ENCODE results near the gene IGFBP5. TPM values are rescaled to one million over a fixed set of nuclear protein-coding genes. Genes with fewer than 3 reads are reported as not detected.

IGFBP5 gene
- total and polyA plus RNA-seq, 10 of the 15 experiments (the other 5 are each of a cell fraction or from before 2014, with no cell fraction given): 2.8 TPM; not detected in 9

GRCh38 chr2:216644842-216645635 lies 50.3 kb downstream of the IGFBP5 start:
- no peak for TF ChIP-seq ZNF274 (IDR thresholded peaks at IDR 0.05; ENCODE audit: insufficient read depth, insufficient read length)
- no peak for TF ChIP-seq KAT2A (conservative IDR thresholded peaks at IDR 0.05; ENCODE audit: control insufficient read depth, low read depth, low read length)
- TF ChIP-seq NFIC (IDR thresholded peaks at IDR 0.05; ENCODE audit: low read depth, low read length): no peak
- TF ChIP-seq SREBF2 (IDR thresholded peaks at IDR 0.05; ENCODE audit: low read length): no peak
- TF ChIP-seq JUND (IDR thresholded peaks at IDR 0.05; ENCODE audit: low read depth, low read length): no peak
- no peak for TF ChIP-seq ETV6 (conservative IDR thresholded peaks at IDR 0.05 in 1 of 2, IDR thresholded peaks at IDR 0.05 in 1 of 2; ENCODE audit: borderline replicate concordance in 1 of 2, low read depth in 1 of 2)
- TF ChIP-seq HDGF (IDR thresholded peaks at IDR 0.05): no peak
- TF ChIP-seq HSF1 (IDR thresholded peaks at IDR 0.05; ENCODE audit: low read depth, low read length): no peak
- no peak for TF ChIP-seq BCL11A (IDR thresholded peaks at IDR 0.05; ENCODE audit: low read depth, low read length)
- TF ChIP-seq CBX3 (IDR thresholded peaks at IDR 0.05; ENCODE audit: borderline replicate concordance, low read depth): no peak
- no peak for TF ChIP-seq ELK1 (IDR thresholded peaks at IDR 0.05; ENCODE audit: low read depth, low read length)
- no peak for TF ChIP-seq PAX8 (IDR thresholded peaks at IDR 0.05)
- TF ChIP-seq POU2F2 (IDR thresholded peaks at IDR 0.05; ENCODE audit: borderline replicate concordance, low read depth, low read length): no peak
- TF ChIP-seq CHD1 (IDR thresholded peaks at IDR 0.05; ENCODE audit: low read depth, low read length): no peak
- no peak for TF ChIP-seq BMI1 (IDR thresholded peaks at IDR 0.05; ENCODE audit: borderline replicate concordance)
- no peak for TF ChIP-seq SRF (IDR thresholded peaks at IDR 0.05; ENCODE audit: low read depth in 2 of 2, low read length in 2 of 2)
- Histone ChIP-seq H3K79me2 (ENCODE audit: control insufficient read depth, insufficient read depth, low read length) (no peaks in the 10 kb centered on the region), H3K36me3 (ENCODE audit: control insufficient read depth in 2 of 2, insufficient read depth in 2 of 2, low read length in 1 of 2) (no peaks in the 10 kb centered on the region), H3K27me3 (replicated peaks in 1 of 2; ENCODE audit: control insufficient read depth in 2 of 2, insufficient read depth in 2 of 2, low read length in 1 of 2) (no peaks in the 10 kb centered on the region; a peak in 2 of 4 replicates), H3K4me3 (no peak overlapping the region), H3K27ac (ENCODE audit: control insufficient read depth, insufficient read depth) (no peak overlapping the region), H4K20me1 (ENCODE audit: control insufficient read depth, insufficient read depth) (no peaks in the 10 kb centered on the region), H3K9me3 (replicated peaks; ENCODE audit: control insufficient read depth, insufficient read depth, low read length) (peaks cover 4% of the 10 kb centered on the region; the same call in 1 of the 3 replicates), H3K4me2 (ENCODE audit: control insufficient read depth, insufficient read depth) (no peak overlapping the region), H3K9ac (ENCODE audit: control insufficient read depth, insufficient read depth, low read length) (no peak overlapping the region), H2AFZ (ENCODE audit: control insufficient read depth, low read depth, low read length) (no peak overlapping the region), H3K4me1 (ENCODE audit: control insufficient read depth, insufficient read depth, low read length) (no peaks in the 10 kb centered on the region)
- ChIA-PET POLR2A (no interaction called here), RAD21 (ENCODE audit: unreplicated experiment) (interaction anchor here (1.2 kb wide), 1 partner anchor 91 kb away, joined by 3 read pairs; no protein-coding TSS in a partner anchor), SMC1A (ENCODE audit: uncharacterized antibody, unreplicated experiment) (interaction anchor here (1.0 kb wide), 1 partner anchor 13 kb away, joined by 3 read pairs; no protein-coding TSS in a partner anchor), CTCF (interaction anchor here (1.0 to 1.4 kb wide), 2 partner anchors 22 to 126 kb away, joined by 4 to 5 read pairs; no protein-coding TSS in a partner anchor)
- no TSS peak for BruUV-seq (replicated peaks)
- 17% methylated on average over 4 of the region's 4 CpGs for WGBS (ENCODE audit: insufficient coverage, insufficient replicate concordance, low lambda C conversion rate, missing lambda C conversion rate)
- FAIRE-seq (no peak), DNase-seq (ENCODE audit: low read depth, low spot score) (no peak), ATAC-seq (no peak)
- intact Hi-C loops (cut with micrococcal nuclease; ENCODE audit: unreplicated experiment): no loop called here
- in situ Hi-C loops (cut with MboI): no loop called here

All from GM12878 (cell line).